Measurements from ENCODE around the gene POLD1.

GRCh38 chr19:50459067-50459456 is 74.9 kb downstream of the POLD1 start:
- TF ChIP-seq HOXA9 (CRISPR knock-in tag; IDR thresholded peaks at IDR 0.05; ENCODE audit: borderline replicate concordance) (no peak), PHF20 (CRISPR knock-in tag; IDR thresholded peaks at IDR 0.05) (no peak), FOXK1 (CRISPR knock-in tag; IDR thresholded peaks at IDR 0.05; ENCODE audit: borderline replicate concordance, low read depth) (no peak), PCBP2 (optimal IDR thresholded peaks at IDR 0.05; ENCODE audit: low read depth, low read length, poor library complexity, severe bottlenecking) (no peak), TBL1XR1 (IDR thresholded peaks at IDR 0.05; ENCODE audit: borderline replicate concordance, low read length, partially characterized antibody) (no peak), ZNF746 (CRISPR knock-in tag; IDR thresholded peaks at IDR 0.05) (no peak)

All from HepG2 (cell line).